ENCODE data around the gene LPAR4. TPM values are rescaled to one million over a fixed set of nuclear protein-coding genes. Genes with fewer than 3 reads are reported as not detected.

Gene LPAR4
- total and polyA plus RNA-seq, 3 donors from 2014 or later: 0.94 to 0.99 TPM; not detected in 1

Other genes with a start within 250 kb of the LPAR4 start
- not detected for gene RTL3, start 88.4 kb upstream of the LPAR4 start, total RNA-seq
- gene RTL3, start 88.4 kb upstream of the LPAR4 start, polyA plus RNA-seq (ENCODE audit: insufficient read depth, low read depth, low replicate concordance): 0.49 TPM
- gene P2RY10, start 197.7 kb downstream of the LPAR4 start, total RNA-seq: under 1 TPM in 1 of 2 donors, not detected in 1; 0.81 TPM
- 0.46 TPM for gene P2RY10, start 197.7 kb downstream of the LPAR4 start, polyA plus RNA-seq (ENCODE audit: insufficient read depth, low read depth, low replicate concordance)

Measured in testis (tissue), 3 donors.